Activated CD4-positive, CD25-positive, alpha-beta regulatory T cell treated with anti-CD3 and anti-CD28 coated beads, Interleukin-2, amount 50 U/mL, for 72 hours (primary cell): ENCODE data around the gene EPB41L2.
A peak's percentile ranks its signal among the peaks of the same experiment; 100 is the strongest.

Experiments
- DNase-seq: peaks from one replicate; pipeline ENCODE4 v3.0.0; 2021

Gene EPB41L2

DNA sequence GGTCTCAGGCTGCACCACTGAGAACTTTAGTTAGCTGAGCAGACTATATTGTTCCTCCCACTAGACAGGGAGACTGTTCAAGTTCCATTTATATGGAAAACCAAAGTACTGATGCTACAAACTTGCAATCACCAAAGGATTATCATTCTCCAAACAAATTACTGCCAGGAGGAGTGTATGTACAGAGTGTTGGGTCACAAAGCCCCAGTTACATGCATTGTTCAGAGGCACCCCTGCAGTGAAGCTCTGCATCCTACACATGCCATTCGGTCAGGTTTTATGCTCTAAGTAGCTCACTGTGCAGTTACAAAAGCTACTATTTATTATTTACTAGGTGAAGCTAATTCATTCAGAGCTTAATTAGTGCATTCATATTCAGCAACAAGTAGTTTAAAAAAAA, 160.0 kb downstream of the EPB41L2 start:
- no peak for DNase-seq

DNA sequence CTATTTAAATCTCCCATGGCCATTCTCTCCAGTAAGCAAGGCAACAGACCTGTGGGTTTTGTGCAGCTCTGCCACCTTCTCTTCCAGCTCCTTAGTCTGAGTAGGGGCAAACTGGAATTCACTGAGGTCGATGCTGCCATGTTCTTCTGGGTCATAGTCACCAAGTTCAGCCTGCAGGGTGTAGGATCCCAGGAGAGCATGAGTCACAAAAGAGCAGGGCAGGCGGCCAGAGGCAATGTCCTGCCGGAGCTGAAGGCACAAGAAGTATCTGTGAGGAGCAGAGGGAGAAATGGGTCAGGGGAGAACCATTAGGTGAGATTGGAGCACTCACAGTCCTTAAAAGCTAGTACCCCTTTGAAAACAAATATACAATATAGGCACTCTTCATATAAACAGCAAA, 162.1 kb downstream of the EPB41L2 start:
- DNase-seq, result no peak

DNA sequence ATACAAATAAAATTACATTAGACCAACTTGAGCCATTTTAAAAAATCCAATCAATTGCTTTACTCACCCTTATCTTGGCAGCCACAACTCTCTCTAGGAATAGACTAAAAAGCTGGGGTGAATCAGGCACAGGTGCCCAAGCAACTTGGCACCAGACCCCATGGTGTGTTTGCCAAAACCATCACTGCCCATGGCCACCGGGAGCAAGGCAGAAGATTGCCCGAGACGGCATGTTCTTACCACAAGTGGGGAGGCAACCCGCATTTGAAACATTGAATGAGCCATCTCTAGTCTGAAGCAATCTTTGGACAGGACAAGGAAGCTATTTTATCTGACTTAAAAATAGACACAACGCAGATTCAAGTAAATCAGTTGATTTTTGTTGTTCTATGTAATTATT, 166.8 kb downstream of the EPB41L2 start:
- DNase-seq, result no peak

DNA sequence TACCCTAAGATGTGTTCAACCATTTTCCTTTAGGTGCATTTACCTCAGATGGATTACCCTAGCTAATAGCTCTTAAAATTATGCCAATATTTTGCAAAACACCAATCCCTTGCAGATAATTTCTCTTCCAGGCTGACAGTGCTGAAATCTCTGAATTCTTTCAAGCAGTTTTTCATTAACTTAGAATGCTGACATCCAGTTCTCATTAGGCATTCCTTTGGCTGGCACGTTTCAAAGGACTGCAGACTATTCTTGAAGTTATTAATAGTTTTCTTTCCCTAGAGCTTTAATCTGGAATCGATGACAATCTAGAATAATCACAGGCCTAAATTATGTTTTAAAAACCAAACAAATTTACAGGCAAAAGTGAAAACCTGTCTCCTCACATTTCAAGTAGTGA, 167.5 kb downstream of the EPB41L2 start:
- no peak for DNase-seq

DNA sequence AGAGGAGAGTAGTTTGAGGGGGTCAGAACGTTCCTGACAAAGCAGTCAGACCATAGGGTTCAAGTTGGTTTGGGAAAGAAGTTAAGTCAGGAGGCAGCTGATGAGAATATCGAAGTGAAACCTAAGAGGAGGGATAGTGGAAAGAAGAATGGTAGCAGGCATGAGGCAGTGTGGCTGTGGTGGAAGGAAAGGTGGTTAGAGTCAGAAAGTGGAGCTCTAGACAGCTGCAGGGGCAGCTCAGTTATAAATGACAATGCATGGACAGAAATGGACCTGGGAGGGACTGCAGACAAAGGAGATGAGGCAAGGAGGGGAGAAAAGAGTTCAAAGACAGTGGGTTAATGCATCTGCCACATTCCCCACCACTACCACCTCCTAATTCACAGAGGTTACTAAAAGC, 169.3 kb downstream of the EPB41L2 start:
- DNase-seq, result no peak

DNA sequence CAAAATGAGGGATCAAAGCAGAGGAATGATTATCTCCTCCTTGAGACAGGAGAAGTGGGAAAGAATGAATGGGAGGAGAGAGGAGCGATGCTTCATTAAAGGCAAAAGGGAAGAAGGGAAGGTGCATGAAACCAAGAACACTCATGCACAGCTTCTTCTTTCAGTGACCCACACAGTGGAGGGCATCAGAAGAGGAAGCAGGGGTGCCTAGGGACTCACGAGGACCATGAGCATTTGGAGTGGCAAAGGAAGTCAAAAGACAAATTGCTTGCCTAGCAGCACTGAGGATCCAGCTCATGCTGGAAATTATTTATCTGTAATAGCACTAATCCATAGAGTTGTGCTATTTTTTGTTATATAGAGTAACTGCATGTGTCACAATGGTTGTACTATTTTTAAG, 169.8 kb downstream of the EPB41L2 start:
- DNase-seq, result no peak

DNA sequence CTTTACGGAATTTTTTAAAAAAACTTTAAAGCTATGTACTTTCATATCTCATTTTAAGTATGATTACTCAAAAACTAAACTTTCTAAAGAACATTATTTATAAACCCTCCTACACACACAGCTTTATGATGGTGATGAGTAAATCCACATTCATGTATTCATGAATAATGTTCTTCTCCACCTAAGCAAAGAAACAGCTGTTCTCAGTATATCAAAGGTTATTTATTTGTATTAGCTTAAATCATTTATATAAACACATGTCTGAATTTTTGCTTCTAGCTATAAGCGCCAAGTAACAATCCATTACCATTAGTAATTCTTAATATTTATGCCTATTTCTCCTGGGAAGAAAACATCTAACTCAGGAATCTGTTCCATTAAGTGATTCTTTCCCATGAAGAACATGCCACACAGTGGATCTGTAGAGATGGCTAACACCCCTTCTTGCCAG, 172.5 kb downstream of the EPB41L2 start:
- no peak for DNase-seq

DNA sequence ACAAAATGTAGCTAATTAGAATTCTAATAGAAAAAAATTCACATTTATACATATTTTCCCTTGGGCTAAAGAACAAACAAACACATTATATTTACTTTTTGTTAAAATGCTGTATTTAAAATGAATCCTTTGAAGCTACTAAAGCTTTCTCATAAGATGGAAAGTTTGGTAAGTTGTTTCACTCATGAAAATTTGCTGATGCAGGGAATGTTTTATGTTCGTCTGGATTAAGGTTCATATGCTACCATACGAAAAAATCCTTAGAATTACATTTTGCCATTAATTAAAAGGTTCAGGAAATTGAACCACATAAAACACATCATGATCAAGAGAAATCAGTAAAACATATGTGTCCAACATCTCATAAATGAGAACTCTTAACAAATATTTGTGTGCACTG, 173.6 kb downstream of the EPB41L2 start:
- DNase-seq, result no peak

DNA sequence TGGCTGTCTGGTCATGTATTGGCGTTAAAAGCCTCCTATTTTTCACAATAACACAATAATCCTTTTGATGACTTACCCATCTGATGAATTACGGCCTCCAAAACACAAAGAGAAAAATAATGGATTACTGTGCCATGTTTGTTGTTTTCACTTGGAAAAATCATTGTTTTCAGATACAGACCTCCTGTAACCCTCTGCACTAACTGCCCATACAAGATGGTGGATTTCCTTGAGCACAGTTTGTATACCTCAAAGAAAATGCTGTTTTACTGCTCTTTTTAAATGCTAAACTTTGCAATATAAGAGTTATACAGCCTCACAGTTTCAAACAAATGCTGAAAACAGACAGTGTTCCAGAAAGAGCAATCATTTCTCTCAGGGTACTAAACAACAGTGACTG, 174.8 kb downstream of the EPB41L2 start:
- no peak for DNase-seq

DNA sequence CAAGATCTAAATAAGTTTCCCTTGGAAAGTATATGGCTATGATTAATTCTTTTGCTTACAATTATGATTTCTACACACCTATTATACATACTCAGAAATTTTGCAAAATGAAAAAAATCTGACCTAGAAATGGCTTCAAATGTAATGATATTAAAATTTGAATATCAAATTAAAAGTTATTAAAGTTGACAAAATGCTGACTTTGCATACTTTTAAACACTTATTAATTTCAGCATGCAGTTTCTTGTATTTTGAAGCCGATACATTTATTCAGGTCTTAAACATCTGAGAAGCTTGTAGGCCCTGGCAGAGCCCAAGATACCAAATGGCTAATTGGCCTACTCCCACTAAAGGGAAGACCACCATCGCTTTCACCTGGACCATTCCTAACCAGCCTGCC, 176.1 kb downstream of the EPB41L2 start:
- no peak for DNase-seq

DNA sequence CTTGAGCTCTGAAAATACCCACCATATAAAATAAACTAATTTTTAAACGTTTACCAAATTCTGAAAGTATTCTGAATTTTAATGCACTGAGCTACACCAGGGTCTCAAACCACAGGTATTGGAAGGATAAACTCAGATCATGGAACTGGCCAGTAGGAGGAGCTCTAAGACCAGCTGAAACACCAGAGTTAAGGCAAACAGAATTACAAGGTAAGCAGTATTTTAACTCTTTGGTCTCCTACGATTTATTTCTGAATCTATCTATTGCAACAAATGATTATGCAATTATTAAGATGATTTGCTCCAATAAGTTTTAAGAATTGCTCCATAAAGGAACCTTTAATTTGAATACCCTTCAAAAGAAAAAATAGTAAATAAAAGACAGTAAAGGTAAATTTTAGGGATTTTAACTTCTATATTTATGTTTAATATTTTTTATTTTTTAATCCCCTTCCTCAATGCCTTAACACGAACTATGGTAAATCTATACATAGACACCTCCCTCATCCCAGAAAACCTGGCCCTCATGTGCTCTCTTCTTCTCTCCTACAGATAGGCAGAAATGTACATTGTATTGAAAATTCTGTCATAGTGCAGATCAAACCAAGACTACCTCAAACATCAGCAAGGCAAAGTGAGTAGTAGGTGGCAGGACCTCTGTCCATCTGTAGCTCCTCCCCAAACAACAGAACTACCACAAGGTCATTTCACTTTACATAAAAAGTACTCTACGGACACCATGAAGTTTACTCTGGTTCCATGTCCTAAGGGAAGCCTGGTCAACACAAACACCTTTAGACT, 177.5 kb downstream of the EPB41L2 start:
- DNase-seq, result peak; percentile 55

DNA sequence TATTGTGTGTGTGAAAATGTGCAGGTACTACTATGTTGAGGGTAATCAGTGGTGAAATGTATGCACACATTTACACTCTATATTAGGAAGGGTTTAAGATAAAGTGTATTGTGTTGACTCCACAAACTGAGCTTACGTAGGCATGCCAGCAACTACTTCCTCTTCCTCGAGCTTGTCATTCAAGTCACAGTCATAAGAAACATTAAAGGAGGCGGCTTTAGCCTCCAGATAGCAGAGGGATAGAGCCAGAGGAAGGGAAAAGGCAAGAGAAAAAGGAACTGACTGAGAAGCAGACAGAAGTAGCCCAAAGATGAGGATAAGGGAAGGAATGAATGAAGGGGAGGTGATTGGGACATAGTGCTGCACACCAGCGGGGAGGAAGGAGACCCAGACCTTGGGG, 180.7 kb downstream of the EPB41L2 start:
- no peak for DNase-seq

DNA sequence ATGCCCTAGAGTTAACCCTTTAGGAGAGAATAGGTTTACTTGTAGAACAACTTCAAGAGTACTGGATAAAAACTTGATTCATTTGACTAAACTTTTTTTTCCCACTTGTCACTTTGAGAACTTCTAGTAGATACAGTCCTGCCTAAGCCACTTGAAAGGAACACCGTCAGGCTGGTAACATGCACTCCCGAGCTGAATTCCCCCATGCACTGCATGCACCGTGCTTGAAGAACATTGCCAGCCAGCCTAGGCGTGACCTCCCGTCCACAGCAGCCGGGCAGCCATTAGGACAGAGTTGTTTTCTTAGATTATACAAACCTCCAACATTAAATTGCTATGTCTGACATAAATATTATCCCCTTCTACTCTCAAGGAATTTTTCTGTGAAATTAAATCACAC, 183.2 kb downstream of the EPB41L2 start:
- no peak for DNase-seq

DNA sequence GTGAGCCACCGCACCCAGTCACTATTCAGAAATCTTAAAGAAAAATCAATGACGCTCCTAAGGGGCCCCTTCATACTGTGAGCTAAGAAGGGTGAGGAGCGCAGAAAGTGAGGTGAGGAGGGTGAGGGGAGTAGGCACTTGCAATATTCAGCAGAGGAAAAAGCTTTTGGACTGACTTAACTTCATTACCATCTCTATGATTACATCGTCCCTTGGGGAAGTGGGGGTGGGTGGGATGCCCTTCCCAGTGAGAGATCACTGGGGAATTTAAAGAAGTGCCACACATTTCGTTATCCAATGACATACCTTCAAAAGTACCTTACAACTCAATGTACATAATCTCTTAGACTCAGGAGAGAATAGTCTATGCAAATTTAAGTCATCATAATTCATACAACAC, 189.3 kb downstream of the EPB41L2 start:
- no peak for DNase-seq

DNA sequence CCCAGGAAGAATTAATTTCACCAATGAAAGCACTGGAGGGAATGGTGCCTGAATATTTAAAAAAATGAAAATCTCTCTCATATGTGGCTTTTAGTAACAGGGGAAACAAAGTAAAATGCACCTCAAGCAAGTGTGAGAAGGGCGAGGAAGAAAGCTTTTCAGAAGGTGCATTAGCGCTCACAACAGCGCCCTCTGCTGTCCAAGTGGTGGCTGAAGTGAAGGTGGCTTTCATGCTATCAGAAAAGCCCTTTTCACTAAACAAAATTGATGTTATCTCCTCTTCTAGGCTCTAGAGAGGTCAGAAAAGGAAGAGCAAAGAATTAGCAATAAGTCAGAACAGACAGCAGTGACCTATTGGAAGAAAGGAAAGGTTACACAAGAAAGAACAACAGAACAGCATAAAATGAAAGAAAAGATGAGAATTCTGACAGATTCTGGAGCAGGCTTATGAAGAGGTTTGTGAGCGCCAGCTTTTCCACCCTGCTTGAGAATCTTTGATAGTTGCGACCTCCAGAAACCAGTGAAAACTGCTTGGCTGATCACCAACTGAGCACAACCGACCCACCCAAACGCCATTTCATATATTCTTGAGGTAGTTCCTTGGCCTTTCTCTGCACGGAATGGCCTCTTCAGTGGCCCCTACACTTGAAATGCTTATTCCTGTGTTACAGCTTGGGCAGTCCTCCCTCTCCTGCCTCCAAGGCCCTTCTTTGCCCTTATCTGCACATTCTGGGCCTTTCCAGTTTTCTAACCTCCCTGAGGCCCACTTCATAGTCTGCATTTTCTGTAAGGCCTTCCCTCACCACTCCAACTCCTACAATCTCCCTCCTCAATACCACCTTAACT, 190.6 kb downstream of the EPB41L2 start:
- peak; percentile 75 for DNase-seq

DNA sequence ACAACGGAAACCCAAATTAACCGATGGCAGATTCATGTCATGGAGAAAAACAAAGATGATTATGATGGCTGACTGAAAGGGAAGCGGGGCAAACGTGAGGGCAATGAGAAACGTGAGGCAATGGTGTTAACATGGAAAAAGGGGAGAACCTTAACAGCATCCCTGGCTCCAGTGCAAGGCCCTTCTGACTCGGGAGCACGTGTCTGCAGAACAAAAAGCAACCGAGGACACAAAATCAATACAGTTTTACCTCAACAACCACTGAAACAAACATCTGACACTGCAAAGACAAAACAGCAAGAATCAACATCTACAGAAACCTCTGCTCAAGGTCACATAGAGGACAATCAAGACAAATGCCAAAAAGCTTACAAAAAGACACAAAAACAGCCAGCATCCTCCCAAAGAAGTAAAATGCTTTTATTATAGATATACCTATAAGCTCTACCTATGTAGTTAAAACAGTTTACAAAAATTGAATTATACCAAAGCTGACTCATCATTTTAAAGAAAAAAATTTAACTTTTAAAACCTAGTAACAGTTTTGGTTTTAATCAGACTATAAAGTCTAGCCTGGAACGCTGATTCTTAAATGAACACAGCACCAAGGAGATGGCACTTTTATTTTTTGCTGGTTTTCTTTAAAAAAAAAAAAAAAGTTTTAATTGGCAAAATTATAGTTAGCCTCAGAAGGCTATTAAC, 192.7 kb downstream of the EPB41L2 start:
- DNase-seq, result no peak

DNA sequence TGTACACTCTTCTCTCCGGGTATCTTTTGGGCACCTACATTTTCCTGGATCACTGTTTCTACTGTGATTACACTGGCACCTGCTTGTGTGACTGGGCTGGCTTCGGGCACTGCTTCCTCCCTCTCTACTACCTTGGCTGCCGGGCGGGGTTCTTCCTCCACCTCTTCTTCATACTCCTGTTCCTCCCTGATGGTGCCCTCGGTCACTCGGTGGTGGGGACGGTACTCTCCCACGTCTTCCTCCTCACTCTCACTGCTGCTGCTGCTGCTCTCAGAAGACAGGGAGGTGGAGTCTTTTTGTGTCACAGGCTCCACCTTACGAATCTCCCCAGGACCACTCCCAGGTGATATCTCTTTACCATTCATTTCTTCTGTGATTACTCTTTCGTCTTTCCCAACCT, 193.4 kb downstream of the EPB41L2 start:
- DNase-seq, result no peak

DNA sequence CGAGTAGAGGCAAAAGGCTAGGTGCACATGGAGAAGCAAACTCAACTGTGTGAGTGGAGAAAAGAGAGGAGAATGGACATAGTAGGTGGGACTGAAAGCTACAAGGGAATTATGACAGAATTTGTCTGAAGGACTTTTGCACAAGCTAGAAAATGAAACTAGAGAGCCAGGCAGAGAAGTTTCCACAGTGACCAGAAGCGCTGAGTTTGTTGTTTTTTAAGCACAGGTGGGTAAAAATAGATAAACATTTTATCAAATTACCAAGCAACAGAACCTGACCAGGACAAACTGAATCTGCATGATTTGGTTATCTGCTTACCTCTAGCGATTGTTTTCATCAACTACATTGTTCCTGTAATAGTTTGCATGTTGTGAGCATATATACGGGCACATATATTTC, 197.3 kb downstream of the EPB41L2 start:
- DNase-seq, result no peak

DNA sequence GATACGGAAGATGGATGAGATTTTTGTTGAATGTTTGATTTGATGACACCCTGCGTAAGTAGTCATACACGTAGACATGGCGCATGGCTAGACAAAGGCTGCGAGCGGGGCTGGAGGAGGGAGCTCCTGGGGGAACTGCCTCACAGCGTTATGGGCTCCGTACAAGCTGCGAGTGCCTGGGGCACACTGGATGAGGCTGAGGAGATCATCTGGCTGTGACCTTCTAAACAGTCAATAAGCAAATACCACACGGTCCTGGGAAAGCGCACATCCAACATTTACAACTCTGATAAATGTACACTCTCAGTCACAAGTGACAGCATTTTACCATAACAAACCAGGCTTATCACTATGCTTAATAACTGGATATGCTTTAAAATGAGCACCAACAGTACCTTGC, 198.7 kb downstream of the EPB41L2 start:
- DNase-seq, result no peak

DNA sequence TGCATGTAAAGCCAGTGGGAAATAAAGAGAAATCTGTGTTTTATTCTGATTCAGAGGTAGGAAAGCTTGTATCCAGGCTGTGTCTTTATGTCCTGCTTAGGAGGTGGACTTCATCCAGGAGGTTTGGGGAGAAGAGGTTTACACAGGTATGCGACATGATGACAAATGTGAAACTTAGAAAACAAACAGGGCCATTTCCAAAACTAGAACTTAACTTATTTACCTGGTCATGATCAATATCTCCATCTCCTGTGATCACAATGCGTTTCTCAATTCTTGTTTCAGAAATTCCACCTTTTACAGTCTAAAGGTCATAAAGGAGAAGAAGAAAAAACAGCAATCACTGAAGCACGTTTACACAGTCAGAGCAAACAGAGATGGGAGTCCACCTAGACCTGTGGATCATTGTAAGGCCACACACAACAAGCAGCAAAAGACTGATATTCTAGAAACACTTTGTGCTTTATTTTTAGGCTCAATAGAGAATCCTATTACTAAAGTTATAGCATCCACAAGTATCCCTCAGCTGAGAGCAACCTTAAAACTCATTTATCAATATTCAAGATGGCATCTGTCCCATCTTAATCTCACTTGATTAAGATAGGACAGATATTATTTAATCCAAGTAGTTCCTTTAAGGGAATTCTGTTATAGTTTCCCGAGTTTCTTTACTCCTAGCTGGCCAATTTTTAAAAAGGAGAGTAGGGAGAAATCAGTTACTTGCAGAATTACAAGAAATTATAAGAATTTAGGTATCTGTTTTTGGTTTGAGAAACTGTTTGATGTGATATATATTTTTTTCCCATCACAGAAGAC, 199.4 kb downstream of the EPB41L2 start:
- no peak for DNase-seq

DNA sequence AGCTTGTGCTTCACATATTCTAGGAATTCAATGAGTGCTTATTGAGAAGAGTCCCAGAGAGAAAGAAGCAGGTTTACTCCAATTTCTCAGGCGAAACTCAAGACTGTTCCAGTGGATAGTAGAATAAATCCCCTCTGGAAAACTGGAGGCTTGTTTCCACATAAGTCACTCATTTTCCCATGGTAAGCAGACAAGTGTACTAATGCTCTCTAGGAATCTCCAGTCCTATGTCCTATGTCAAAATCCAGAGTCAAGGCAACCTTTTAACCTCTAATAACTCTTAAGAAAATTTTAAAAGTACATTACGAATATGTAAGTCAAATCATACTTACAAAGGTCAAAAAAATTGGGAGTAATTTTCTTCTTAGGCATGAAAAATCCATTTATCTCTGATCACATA, 200.7 kb downstream of the EPB41L2 start:
- no peak for DNase-seq

DNA sequence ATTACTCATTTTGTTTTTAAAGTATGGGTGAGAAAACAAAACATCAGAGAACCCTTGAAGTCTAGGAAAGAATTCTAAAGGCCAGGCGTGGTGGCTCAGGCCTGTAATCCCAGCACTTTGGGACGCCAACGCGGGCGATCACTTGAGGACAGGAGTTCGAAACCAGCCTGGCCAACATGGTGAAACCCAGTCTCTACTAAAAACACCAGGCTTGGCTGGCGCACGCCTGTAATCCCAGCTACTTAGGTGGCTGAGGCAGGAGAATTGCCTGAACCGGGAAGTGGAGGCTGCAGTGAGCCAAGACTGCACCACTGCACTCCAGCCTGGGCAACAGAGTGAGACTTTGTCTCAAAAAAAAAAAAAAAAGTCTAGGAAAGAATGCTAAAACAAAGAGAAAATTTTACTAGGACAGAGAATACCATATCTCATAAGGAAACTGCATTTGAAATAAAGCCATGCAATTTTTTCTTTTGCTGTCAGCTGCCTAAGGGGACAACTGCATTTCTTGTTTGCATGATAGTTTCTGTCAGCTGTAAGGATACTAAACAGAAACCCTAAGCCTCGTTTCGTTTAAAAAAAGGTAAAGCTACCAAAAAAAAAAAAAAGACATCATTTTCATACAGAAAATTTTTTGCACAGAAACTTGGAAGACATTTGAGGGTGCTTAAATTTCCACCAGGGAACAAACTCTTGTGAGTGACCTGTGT, 203.7 kb downstream of the EPB41L2 start:
- DNase-seq, result no peak
